ENCODE data around the gene ANK2.

- TF ChIP-seq CTCF (IDR thresholded peaks at IDR 0.05): no peak
- TF ChIP-seq POLR2A (IDR thresholded peaks at IDR 0.05): no peak
- no peak for TF ChIP-seq POLR2AphosphoS5 (IDR thresholded peaks at IDR 0.05)
Measured at GRCh38 chr4:113302051-113302450, 252.6 kb downstream of the ANK2 start.
